ENCODE measurements around the gene TRIM25. TPM values are rescaled to one million over a fixed set of nuclear protein-coding genes. Genes with fewer than 3 reads are reported as not detected.

Gene TRIM25
- polyA plus RNA-seq, 4 donors = 13.2 to 47.2 (median 30.0) TPM

GRCh38 chr17:56897646-56898424 is 16.0 kb downstream of the TRIM25 start:
- DNase-seq (peak in 1 of 2 donors; percentile 52), FAIRE-seq (no peak)
- WGBS, 3 donors = 75 to 87% (median 77%) methylated on average over 14 of the region's 14 CpGs
- peak overlapping the region in 1 of 3 donors; percentile 53 for H3K27ac ChIP-seq (ENCODE audit: low read depth in 1 of 3, low read length in 2 of 3)
- no peaks in the 10 kb centered on the region for H3K27me3 ChIP-seq (ENCODE audit: control insufficient read depth in 3 of 3, insufficient read depth in 3 of 3, low read length in 3 of 3)
- peaks cover 47 to 92% (median 48%) of the 10 kb centered on the region in 3 donors for H3K36me3 ChIP-seq (ENCODE audit: control insufficient read depth in 3 of 3, insufficient read depth in 2 of 3, low read depth in 1 of 3, low read length in 3 of 3)
- no peak overlapping the region for H3K4me3 ChIP-seq (ENCODE audit: low read depth in 1 of 3, low read length in 3 of 3)
- H3K4me1 ChIP-seq (ENCODE audit: control insufficient read depth in 3 of 3, insufficient read depth in 2 of 3, low read depth in 1 of 3, low read length in 2 of 3) = no peaks in the 10 kb centered on the region
- H3K9me3 ChIP-seq (ENCODE audit: control insufficient read depth in 2 of 2, insufficient read depth in 1 of 2, low read depth in 1 of 2, low read length in 1 of 2) = no peaks in the 10 kb centered on the region

GRCh38 chr17:56896968-56897359 is 16.9 kb downstream of the TRIM25 start:
- Histone ChIP-seq H3K9me3 (ENCODE audit: control insufficient read depth in 2 of 2, insufficient read depth in 1 of 2, low read depth in 1 of 2, low read length in 1 of 2) (no peaks in the 10 kb centered on the region), H3K4me1 (ENCODE audit: control insufficient read depth in 3 of 3, insufficient read depth in 2 of 3, low read depth in 1 of 3, low read length in 2 of 3) (no peaks in the 10 kb centered on the region), H3K27me3 (ENCODE audit: control insufficient read depth in 3 of 3, insufficient read depth in 3 of 3, low read length in 3 of 3) (no peaks in the 10 kb centered on the region), H3K36me3 (ENCODE audit: control insufficient read depth in 3 of 3, insufficient read depth in 2 of 3, low read depth in 1 of 3, low read length in 3 of 3) (peaks cover 42 to 88% (median 47%) of the 10 kb centered on the region in 3 donors), H3K27ac (ENCODE audit: low read depth in 1 of 3, low read length in 2 of 3) (peak overlapping the region in 1 of 3 donors; percentile 53), H3K4me3 (ENCODE audit: low read depth in 1 of 3, low read length in 3 of 3) (no peak overlapping the region)
- WGBS, 3 donors = 36 to 68% (median 51%) methylated on average over 4 of the region's 4 CpGs
- peak; percentile 39 to 64 for DNase-seq
- FAIRE-seq = no peak

GRCh38 chr17:56896217-56896967 is 17.5 kb downstream of the TRIM25 start:
- peak overlapping the region in 1 of 3 donors; percentile 53 for H3K27ac ChIP-seq (ENCODE audit: low read depth in 1 of 3, low read length in 2 of 3)
- no peak overlapping the region for H3K4me3 ChIP-seq (ENCODE audit: low read depth in 1 of 3, low read length in 3 of 3)
- H3K27me3 ChIP-seq (ENCODE audit: control insufficient read depth in 3 of 3, insufficient read depth in 3 of 3, low read length in 3 of 3) = no peaks in the 10 kb centered on the region
- peaks cover 43 to 88% (median 52%) of the 10 kb centered on the region in 3 donors for H3K36me3 ChIP-seq (ENCODE audit: control insufficient read depth in 3 of 3, insufficient read depth in 2 of 3, low read depth in 1 of 3, low read length in 3 of 3)
- no peaks in the 10 kb centered on the region for H3K9me3 ChIP-seq (ENCODE audit: control insufficient read depth in 2 of 2, insufficient read depth in 1 of 2, low read depth in 1 of 2, low read length in 1 of 2)
- H3K4me1 ChIP-seq (ENCODE audit: control insufficient read depth in 3 of 3, insufficient read depth in 2 of 3, low read depth in 1 of 3, low read length in 2 of 3) = no peaks in the 10 kb centered on the region
- FAIRE-seq (no peak), DNase-seq (no peak)
- WGBS, 3 donors = 70 to 76% (median 71%) methylated on average over 3 of the region's 3 CpGs

- no peaks in the 10 kb centered on the region for H3K4me1 ChIP-seq (ENCODE audit: control insufficient read depth in 3 of 3, insufficient read depth in 2 of 3, low read depth in 1 of 3, low read length in 2 of 3)
- WGBS, 3 donors = 91 to 97% (median 94%) methylated on average over 20 of the region's 20 CpGs
- H3K36me3 ChIP-seq (ENCODE audit: control insufficient read depth in 3 of 3, insufficient read depth in 2 of 3, low read depth in 1 of 3, low read length in 3 of 3) = peaks cover 41 to 87% (median 58%) of the 10 kb centered on the region in 3 donors
- no peaks in the 10 kb centered on the region for H3K27me3 ChIP-seq (ENCODE audit: control insufficient read depth in 3 of 3, insufficient read depth in 3 of 3, low read length in 3 of 3)
- DNase-seq = no peak
- no peak overlapping the region for H3K27ac ChIP-seq (ENCODE audit: low read depth in 1 of 3, low read length in 2 of 3)
- H3K9me3 ChIP-seq (ENCODE audit: control insufficient read depth in 2 of 2, insufficient read depth in 1 of 2, low read depth in 1 of 2, low read length in 1 of 2) = no peaks in the 10 kb centered on the region
- H3K4me3 ChIP-seq (ENCODE audit: low read depth in 1 of 3, low read length in 3 of 3) = no peak overlapping the region
- FAIRE-seq = no peak
Measured at GRCh38 chr17:56894859-56895455, 18.9 kb downstream of the TRIM25 start.

GRCh38 chr17:56893503-56893902 is 20.3 kb downstream of the TRIM25 start:
- no peaks in the 10 kb centered on the region for H3K27me3 ChIP-seq (ENCODE audit: control insufficient read depth in 3 of 3, insufficient read depth in 3 of 3, low read length in 3 of 3)
- H3K9me3 ChIP-seq (ENCODE audit: control insufficient read depth in 2 of 2, insufficient read depth in 1 of 2, low read depth in 1 of 2, low read length in 1 of 2) = peaks cover 2 to 3% of the 10 kb centered on the region in 2 donors
- WGBS, 3 donors = 78 to 81% (median 81%) methylated on average over 7 of the region's 7 CpGs
- H3K4me1 ChIP-seq (ENCODE audit: control insufficient read depth in 3 of 3, insufficient read depth in 2 of 3, low read depth in 1 of 3, low read length in 2 of 3) = peaks cover 0 to 2% (median 0%) of the 10 kb centered on the region in 3 donors
- H3K4me3 ChIP-seq (ENCODE audit: low read depth in 1 of 3, low read length in 3 of 3) = no peak overlapping the region
- H3K36me3 ChIP-seq (ENCODE audit: control insufficient read depth in 3 of 3, insufficient read depth in 2 of 3, low read depth in 1 of 3, low read length in 3 of 3) = peaks cover 36 to 82% (median 58%) of the 10 kb centered on the region in 3 donors
- H3K27ac ChIP-seq (ENCODE audit: low read depth in 1 of 3, low read length in 2 of 3) = no peak overlapping the region
- FAIRE-seq (no peak), DNase-seq (no peak)

- no peak overlapping the region for H3K4me3 ChIP-seq (ENCODE audit: low read depth in 1 of 3, low read length in 3 of 3)
- no peak for DNase-seq
- H3K27me3 ChIP-seq (ENCODE audit: control insufficient read depth in 3 of 3, insufficient read depth in 3 of 3, low read length in 3 of 3) = no peaks in the 10 kb centered on the region
- WGBS, 3 donors = 94 to 98% (median 97%) methylated on average over 1 of the region's 1 CpG
- H3K9me3 ChIP-seq (ENCODE audit: control insufficient read depth in 2 of 2, insufficient read depth in 1 of 2, low read depth in 1 of 2, low read length in 1 of 2) = peaks cover 4 to 15% of the 10 kb centered on the region in 2 donors
- H3K4me1 ChIP-seq (ENCODE audit: control insufficient read depth in 3 of 3, insufficient read depth in 2 of 3, low read depth in 1 of 3, low read length in 2 of 3) = peaks cover 0 to 2% (median 0%) of the 10 kb centered on the region in 3 donors
- no peak overlapping the region for H3K27ac ChIP-seq (ENCODE audit: low read depth in 1 of 3, low read length in 2 of 3)
- H3K36me3 ChIP-seq (ENCODE audit: control insufficient read depth in 3 of 3, insufficient read depth in 2 of 3, low read depth in 1 of 3, low read length in 3 of 3) = peaks cover 30 to 85% (median 59%) of the 10 kb centered on the region in 3 donors
- FAIRE-seq = no peak
Measured at GRCh38 chr17:56892333-56892732, 21.5 kb downstream of the TRIM25 start.

GRCh38 chr17:56891751-56892150 is 22.1 kb downstream of the TRIM25 start:
- DNase-seq = no peak
- Histone ChIP-seq H3K27me3 (ENCODE audit: control insufficient read depth in 3 of 3, insufficient read depth in 3 of 3, low read length in 3 of 3) (no peaks in the 10 kb centered on the region), H3K27ac (ENCODE audit: low read depth in 1 of 3, low read length in 2 of 3) (no peak overlapping the region), H3K4me1 (ENCODE audit: control insufficient read depth in 3 of 3, insufficient read depth in 2 of 3, low read depth in 1 of 3, low read length in 2 of 3) (peaks cover 0 to 6% (median 3%) of the 10 kb centered on the region in 3 donors), H3K36me3 (ENCODE audit: control insufficient read depth in 3 of 3, insufficient read depth in 2 of 3, low read depth in 1 of 3, low read length in 3 of 3) (peaks cover 24 to 81% (median 54%) of the 10 kb centered on the region in 3 donors), H3K4me3 (ENCODE audit: low read depth in 1 of 3, low read length in 3 of 3) (no peak overlapping the region), H3K9me3 (ENCODE audit: control insufficient read depth in 2 of 2, insufficient read depth in 1 of 2, low read depth in 1 of 2, low read length in 1 of 2) (peaks cover 4 to 18% of the 10 kb centered on the region in 2 donors)
- no peak for FAIRE-seq
- WGBS, 3 donors = 82 to 94% (median 91%) methylated on average over 16 of the region's 16 CpGs

Data from small intestine (tissue), 7 donors.